ENCODE results near the gene MARCHF2. TPM values are rescaled to one million over a fixed set of nuclear protein-coding genes. Genes with fewer than 3 reads are reported as not detected.
A peak's percentile ranks its signal among the peaks of the same experiment; 100 is the strongest.

MARCHF2 gene
- total RNA-seq, 1 donor from 2014 or later = 247 TPM

DNA sequence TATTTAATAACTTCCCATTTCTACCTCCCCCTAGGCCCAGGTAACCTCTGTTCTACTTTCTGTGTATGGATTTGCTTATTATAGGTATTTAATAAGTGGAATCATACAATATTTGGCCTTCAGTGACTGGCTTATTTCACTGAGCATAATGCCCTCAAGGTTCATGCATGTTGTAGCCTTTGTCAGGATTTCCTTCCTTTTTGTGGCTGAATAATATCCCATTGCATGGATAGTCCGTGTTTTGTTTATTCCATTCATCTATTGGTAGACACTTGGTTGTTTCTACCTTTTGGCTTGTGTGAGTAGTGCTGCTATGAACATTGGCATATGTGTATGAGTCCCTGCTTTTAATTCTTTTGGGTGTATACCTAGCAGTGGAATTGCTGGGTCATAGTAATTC is 41.1 kb downstream of the MARCHF2 start:
- DNase-seq = peak; percentile 40

DNA sequence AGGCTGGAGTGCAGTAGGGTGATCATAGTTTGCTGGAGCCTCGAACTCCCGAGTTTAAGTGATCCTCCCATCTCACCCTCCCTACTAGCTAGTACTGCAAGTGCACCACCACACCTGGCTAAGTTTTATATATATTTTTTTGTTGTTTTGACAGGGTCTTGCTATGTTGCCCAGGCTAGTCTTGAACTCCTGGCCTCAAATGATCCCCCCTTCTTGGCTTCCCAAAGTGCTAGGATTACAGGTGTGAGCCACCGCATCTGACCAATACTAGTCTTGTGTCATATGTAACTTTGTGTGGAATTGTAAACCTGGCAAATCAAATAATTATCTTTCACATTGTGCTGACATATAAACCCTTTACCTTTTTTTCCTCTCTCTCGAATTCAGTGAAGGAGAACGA is 41.9 kb downstream of the MARCHF2 start:
- DNase-seq = no peak

GRCh38 chr19:8456064-8456463 is 43.0 kb downstream of the MARCHF2 start:
- DNase-seq = peak; percentile 26

- DNase-seq = no peak
Measured at GRCh38 chr19:8457209-8457608, 44.1 kb downstream of the MARCHF2 start.

- no peak for DNase-seq
Measured at GRCh38 chr19:8457827-8458226, 44.7 kb downstream of the MARCHF2 start.

DNA sequence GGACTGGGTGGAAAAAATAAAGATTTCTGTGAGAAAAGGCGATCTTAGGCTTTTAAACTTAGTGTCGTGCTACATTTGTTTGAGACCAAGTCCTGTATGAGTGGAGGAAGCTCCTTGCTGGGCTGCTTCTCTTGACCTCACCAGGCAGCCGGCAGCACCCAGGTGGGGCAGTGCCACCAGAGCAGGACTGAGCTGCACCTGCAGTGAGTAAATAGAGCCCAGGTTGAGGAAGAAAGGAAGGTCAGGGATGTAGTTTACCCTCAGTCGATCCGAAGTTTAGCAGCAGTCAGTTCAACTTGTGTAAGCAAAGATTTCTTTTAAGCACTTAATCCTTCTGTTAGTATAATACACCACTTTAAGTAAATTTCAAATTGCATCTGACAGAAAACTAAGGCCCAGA is 45.3 kb downstream of the MARCHF2 start:
- DNase-seq = no peak

GRCh38 chr19:8459095-8459494 is 46.0 kb downstream of the MARCHF2 start:
- DNase-seq = peak; percentile 12

DNA sequence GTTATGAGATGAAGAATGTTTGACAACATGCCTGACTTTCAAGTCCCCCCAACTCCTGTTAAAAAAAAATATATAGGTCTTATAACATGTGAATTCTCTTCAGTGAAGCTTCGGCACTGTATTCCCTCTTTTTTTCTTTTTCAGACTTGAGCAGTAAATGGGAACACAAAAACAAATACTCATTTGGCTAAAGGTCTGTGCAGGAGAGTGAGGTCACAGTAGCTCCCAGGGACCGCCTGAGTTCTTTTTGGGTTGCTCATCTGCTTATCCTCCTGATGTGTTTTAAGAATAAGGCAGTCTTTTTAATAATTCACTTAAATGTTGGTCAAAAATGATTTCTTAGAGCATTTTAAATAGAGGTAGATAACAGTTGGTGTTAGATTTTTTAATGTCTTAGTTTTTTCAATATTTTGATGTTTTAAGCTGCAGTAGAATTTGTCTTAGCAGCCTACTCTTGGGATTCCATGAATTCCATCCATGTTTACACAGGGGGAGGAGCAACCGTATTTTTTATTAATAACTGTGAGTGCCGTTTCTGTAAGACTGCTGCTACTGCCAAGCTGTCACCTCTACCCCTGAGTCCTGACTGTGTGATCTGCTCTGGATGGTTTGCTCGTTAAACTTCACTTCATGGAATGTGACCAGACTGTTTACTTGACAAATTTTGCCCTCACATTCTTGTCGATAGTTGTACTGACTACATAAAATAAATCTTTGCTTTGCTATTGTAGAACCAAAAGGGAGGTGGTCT is 46.6 kb downstream of the MARCHF2 start:
- peak; percentile 46 for DNase-seq

DNA sequence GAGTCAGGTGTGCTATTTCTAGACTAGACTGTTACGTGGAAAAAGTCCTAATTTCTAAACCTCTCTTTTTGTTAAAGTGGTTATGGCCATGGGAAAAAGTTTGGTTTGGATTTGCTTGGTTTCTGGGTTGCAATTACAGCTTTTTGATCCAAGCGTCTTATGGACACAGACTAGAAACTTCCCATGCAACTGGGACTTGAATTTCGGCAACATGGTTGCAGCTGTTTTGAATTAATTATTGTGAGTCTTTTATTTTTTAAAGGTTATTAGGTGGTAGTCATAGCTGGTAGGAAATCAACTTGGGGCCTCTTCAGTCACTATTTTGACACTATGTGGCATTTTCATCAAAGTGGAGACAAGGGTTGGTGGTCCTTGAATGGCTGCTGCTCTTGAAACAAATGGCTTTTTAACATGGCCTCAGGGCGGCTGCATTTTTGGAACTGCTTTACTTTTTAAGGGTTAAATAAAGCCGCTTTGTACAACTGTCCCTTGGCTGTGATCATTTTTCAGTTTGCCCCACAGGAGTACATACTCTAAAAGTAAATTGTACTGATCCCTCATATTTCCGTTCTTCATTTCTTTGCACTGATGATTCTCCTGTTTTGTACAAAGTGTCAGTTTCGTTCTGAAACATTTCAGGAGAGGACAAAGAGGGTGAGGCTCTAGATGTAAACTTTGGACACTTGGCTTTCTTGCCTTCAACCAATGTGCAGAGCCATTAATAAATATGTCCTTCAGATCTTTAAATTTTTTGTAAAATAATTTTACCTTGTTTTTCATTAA is 47.6 kb downstream of the MARCHF2 start:
- DNase-seq = no peak

GRCh38 chr19:8461376-8461775 is 48.3 kb downstream of the MARCHF2 start:
- DNase-seq = no peak

DNA sequence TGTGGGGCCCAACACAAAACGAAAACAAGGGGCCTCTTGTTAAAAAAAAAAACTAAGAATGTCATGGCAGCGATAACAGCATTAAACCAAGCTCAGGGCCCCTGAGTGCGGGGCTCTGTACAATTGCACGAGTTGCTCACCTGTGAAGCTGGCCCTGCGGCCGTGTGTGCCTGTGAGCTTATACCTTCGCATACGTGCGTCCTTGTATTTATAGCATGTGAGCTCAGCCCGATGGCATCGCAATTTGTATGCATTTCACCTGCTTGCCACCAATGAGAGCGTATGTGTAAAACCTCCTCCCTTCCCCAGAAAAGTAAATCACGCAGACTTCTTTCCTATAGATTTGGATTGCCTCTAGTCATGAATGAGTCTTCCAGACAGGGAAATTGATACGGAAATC is 48.8 kb downstream of the MARCHF2 start:
- no peak for DNase-seq

DNA sequence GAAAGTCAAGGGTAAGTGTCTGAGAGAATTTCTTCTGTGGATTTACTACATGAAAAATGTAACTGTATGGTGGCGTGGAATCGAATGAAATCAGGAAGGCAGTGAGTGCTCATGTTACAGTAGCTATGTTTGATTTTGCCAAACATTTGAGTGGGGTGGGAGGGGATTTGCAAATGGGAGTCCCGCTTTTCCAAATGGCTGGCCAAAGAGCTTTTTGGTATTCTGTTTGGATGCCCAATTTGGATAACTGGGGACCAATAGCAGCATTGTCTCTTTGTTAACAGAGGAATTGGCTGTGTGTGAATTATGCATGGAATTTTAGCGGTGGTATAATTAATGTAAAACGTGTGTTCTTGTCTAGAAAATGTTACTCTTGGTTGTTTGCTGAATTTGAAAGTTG is 49.5 kb downstream of the MARCHF2 start:
- no peak for DNase-seq

DNA sequence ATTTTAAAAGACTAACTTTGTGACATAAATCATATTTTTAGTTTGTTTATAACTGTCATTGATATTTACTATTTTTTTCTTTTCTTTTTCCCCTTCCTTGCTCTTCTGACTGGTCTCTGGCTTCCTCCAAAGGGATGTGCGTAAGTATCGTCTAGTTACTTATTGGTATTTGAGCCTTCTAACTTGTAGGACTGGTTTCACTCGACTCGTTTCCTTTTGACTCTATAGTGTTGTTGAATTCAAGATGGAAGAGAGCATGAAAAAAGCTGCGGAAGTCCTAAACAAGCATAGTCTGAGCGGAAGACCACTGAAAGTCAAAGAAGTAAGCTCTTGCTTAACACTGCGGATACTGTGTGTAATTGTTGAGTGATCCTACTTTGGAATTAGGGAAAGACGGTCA is 50.3 kb downstream of the MARCHF2 start:
- DNase-seq = no peak

DNA sequence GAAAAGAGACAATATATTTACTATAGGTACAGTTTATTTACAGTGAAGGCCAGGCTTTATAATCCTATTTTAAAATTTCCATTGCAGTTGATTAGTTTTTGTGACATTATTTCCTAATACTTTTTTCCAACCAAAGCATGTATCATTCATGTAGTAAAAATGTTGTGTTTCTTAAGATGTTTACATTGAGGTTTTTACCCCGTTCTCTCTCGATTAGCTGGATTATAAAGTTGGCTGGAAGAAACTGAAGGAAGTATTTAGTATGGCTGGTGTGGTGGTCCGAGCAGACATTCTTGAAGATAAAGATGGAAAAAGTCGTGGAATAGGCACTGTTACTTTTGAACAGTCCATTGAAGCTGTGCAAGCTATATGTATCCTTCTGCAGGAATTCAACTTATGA is 52.9 kb downstream of the MARCHF2 start:
- DNase-seq = no peak

DNA sequence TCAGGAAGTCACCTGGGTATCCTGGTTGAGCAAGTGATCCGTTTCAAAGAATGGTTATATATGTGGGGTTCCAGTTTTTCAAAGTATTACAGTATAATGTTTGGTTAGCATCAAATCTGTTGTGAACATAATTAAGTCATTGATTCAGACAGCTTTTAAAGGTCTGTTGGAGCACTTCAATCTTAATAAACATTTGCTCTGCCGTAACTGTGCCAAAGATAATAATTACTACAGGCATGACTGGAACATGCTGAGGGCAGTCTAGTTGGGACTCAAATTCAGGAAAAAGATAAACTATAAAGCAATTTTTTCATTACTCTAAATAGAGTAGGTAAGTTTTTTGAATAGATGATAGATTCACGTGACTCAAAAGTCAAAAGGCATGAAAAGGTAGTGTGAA is 55.0 kb downstream of the MARCHF2 start:
- DNase-seq = no peak

DNA sequence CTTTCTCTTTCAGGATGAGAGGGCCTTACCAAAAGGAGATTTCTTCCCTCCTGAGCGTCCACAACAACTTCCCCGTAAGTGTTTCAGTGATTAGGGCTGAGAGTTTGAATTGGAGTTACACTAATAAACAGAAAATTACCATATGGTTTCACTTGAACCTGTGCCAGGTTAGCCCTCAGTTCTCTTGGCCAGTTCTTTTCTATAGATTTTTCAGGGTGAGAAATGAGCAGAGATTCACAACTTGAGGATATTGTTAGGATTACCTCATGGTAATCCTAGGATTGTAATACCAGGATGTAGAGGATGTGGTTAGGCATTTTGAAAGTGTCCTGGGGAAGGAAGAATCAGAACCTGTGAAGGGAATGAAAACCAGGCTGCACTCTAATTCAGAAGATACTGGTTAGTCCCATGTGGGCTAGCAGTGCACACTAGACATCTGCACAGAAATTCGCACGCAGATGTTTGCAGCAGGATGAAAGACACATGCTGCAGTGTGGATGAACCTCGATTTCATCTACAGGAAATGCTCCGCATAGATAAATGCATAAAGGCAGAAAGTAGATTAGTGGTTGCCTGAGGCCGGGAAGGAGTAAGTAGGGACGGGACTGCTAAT is 55.8 kb downstream of the MARCHF2 start:
- no peak for DNase-seq

GRCh38 chr19:8469613-8470368 is 56.7 kb downstream of the MARCHF2 start:
- DNase-seq = no peak

- DNase-seq = no peak
Measured at GRCh38 chr19:8473648-8474476, 60.8 kb downstream of the MARCHF2 start.

DNA sequence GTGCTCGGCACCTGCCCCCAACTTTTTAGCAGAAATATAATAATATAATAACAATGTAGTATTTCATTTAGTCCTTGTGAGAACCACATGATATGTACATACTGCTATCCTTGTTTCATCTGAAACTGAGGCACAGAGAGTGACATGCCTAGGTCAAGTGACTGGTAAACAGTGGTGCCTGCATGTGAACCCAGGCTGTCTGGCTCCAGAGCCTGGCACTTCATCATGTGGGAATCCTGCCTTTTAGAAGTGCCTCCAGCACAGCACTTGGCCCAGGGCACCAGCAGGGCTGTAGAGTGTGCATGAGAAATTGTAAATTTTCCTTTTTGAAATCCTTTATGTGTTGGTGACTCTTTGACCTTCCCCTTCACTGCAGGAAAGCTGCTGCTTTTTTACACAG is 61.9 kb downstream of the MARCHF2 start:
- no peak for DNase-seq

GRCh38 chr19:8476524-8476923 is 63.4 kb downstream of the MARCHF2 start:
- DNase-seq = no peak

GRCh38 chr19:8477889-8478288 is 64.8 kb downstream of the MARCHF2 start:
- no peak for DNase-seq

- no peak for DNase-seq
Measured at GRCh38 chr19:8478598-8478997, 65.5 kb downstream of the MARCHF2 start.

Data from dermis blood vessel endothelial cell (primary cell).